MCF 10A (cell line): ENCODE results near the gene DENND2C. TPM values are rescaled to one million over a fixed set of nuclear protein-coding genes. Genes with fewer than 3 reads are reported as not detected.
A peak's percentile ranks its signal among the peaks of the same experiment; 100 is the strongest.

ENCODE experiments used
- BruUV-seq: library from RNA; stranded (reverse); fragments of 400-500 nt; replicated peaks from 2 replicates; lab custom pipeline; 2021; lab: Mats Ljungman, UMichigan
- CTCF ChIA-PET: fragments of 300-600 bp; sonication (Branson Sonifier 250); formaldehyde crosslinking; extraction: SDS; loops from one replicate; lab custom pipeline; 2021; ENCODE audit warnings: antibody characterized with exemption, inconsistent platforms; lab: Yijun Ruan, JAX
- POLR2A ChIA-PET: fragments of 300-600, 350-650 bp; sonication (Branson Sonifier 250); formaldehyde crosslinking; extraction: SDS; loops from one replicate; lab custom pipeline; 2020; ENCODE audit warnings: antibody characterized with exemption, inconsistent platforms; lab: Yijun Ruan, JAX
- DNase-seq: peaks from one replicate; pipeline ENCODE4 v3.0.0-alpha.2; 2018; ENCODE audit not compliant: unreplicated experiment
- H3K27ac Mint-ChIP-seq: one replicate; pipeline ENCODE4 v1.8.0; 2022; ENCODE audit warnings: mild to moderate bottlenecking, low read depth, mixed read lengths; ENCODE audit not compliant: unreplicated experiment
- H3K27me3 Mint-ChIP-seq: one replicate; pipeline ENCODE4 v1.8.0; 2022; ENCODE audit warnings: mixed read lengths; ENCODE audit not compliant: insufficient read depth, unreplicated experiment
- H3K36me3 Mint-ChIP-seq: one replicate; pipeline ENCODE4 v1.8.0; 2022; ENCODE audit warnings: mild to moderate bottlenecking, moderate library complexity, mixed read lengths; ENCODE audit not compliant: insufficient read depth, unreplicated experiment
- H3K4me1 Mint-ChIP-seq: one replicate; pipeline ENCODE4 v1.8.0; 2022; ENCODE audit warnings: mixed read lengths; ENCODE audit not compliant: insufficient read depth, unreplicated experiment
- H3K4me3 Mint-ChIP-seq: one replicate; pipeline ENCODE4 v1.8.0; 2022; ENCODE audit warnings: mild to moderate bottlenecking, moderate library complexity, mixed read lengths; ENCODE audit not compliant: unreplicated experiment
- H3K9me3 Mint-ChIP-seq: one replicate; pipeline ENCODE4 v1.8.0; 2022; ENCODE audit warnings: mixed read lengths; ENCODE audit not compliant: unreplicated experiment
- intact Hi-C: fragments of 100-400 bp; cut with micrococcal nuclease; formaldehyde crosslinking; loops from 2 replicates; pipeline ENCODE4 v1.14.1; 2022
- total RNA-seq: library from RNA; stranded (reverse); gene quantifications from 2 replicates; pipeline ENCODE4 v1.2.3, GENCODE V29; 2022
- TF ChIP-seq, protein P1 (sequence below): fragments of 200-600 bp; IDR thresholded peaks from one replicate; pipeline ENCODE4 v1.8.0; 2022; ENCODE audit warnings: antibody characterized with exemption, mild to moderate bottlenecking; ENCODE audit not compliant: unreplicated experiment

DENND2C gene
- total RNA-seq, 1 experiment from 2014 or later: 5.8 TPM

DNA sequence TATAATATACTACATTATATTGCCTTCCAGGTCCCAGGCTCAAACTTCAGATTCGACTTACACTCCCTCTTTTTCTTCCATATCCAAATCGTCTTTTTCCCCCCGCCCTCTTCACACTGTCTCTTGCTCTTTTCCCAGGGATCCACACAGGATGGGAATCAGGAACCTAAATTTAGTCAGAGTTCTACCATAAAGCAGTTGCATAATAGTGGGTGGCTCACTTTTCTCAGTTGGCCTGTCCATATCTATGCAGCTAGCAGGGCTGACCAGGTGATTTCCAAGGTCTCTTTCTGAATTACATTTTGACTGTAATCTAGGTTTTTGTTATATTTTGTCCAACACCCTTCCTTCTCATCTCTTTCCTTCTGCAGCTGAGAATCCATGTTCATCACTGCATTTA is 80.7 kb downstream of the DENND2C start:
- no peaks in the 10 kb centered on the region for H3K27me3 Mint-ChIP-seq
- ChIA-PET CTCF (no interaction called here), POLR2A (no interaction called here)
- H3K4me3 Mint-ChIP-seq: no peak overlapping the region
- intact Hi-C loops: no loop called here
- no peaks in the 10 kb centered on the region for H3K4me1 Mint-ChIP-seq
- TF ChIP-seq, protein P1, sequence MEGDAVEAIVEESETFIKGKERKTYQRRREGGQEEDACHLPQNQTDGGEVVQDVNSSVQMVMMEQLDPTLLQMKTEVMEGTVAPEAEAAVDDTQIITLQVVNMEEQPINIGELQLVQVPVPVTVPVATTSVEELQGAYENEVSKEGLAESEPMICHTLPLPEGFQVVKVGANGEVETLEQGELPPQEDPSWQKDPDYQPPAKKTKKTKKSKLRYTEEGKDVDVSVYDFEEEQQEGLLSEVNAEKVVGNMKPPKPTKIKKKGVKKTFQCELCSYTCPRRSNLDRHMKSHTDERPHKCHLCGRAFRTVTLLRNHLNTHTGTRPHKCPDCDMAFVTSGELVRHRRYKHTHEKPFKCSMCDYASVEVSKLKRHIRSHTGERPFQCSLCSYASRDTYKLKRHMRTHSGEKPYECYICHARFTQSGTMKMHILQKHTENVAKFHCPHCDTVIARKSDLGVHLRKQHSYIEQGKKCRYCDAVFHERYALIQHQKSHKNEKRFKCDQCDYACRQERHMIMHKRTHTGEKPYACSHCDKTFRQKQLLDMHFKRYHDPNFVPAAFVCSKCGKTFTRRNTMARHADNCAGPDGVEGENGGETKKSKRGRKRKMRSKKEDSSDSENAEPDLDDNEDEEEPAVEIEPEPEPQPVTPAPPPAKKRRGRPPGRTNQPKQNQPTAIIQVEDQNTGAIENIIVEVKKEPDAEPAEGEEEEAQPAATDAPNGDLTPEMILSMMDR: no peak
- H3K9me3 Mint-ChIP-seq: no peaks in the 10 kb centered on the region
- peaks cover 7% of the 10 kb centered on the region for H3K36me3 Mint-ChIP-seq
- BruUV-seq: no TSS peak
- peak overlapping the region; percentile 56 for H3K27ac Mint-ChIP-seq
- DNase-seq: no peak

DNA sequence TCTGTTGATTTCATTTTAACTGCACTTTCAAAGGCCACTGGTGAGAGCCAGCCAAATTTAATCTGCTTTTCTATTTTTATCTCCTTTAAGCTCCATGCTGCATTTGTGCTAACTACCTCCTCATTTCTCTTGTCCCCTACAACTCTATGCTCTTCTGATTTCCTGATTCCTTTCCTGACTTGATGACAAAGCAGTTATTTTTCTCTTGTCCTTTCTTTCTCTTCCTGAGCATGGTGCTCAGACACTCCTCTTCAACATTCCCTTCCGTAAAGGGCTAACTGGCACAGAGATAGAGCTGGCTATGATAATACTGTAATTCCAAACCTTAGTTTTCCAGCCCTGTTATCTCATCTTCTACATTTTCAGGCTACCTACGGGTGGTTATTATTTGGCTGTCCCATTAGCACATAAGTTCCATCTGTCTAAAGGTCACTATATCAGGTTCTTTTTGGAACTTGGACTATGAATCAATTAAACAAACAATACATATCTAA is 81.6 kb downstream of the DENND2C start:
- TF ChIP-seq, protein P1: no peak
- intact Hi-C loops: no loop called here
- H3K27ac Mint-ChIP-seq: no peak overlapping the region
- no peak overlapping the region for H3K4me3 Mint-ChIP-seq
- no peaks in the 10 kb centered on the region for H3K4me1 Mint-ChIP-seq
- no peaks in the 10 kb centered on the region for H3K36me3 Mint-ChIP-seq
- H3K9me3 Mint-ChIP-seq: no peaks in the 10 kb centered on the region
- no TSS peak for BruUV-seq
- no peaks in the 10 kb centered on the region for H3K27me3 Mint-ChIP-seq
- no peak for DNase-seq
- ChIA-PET POLR2A (interaction anchor here (1.0 kb wide), 2 partner anchors 22 to 80 kb away, joined by 3 to 4 read pairs; no protein-coding TSS in a partner anchor), CTCF (no interaction called here)

DNA sequence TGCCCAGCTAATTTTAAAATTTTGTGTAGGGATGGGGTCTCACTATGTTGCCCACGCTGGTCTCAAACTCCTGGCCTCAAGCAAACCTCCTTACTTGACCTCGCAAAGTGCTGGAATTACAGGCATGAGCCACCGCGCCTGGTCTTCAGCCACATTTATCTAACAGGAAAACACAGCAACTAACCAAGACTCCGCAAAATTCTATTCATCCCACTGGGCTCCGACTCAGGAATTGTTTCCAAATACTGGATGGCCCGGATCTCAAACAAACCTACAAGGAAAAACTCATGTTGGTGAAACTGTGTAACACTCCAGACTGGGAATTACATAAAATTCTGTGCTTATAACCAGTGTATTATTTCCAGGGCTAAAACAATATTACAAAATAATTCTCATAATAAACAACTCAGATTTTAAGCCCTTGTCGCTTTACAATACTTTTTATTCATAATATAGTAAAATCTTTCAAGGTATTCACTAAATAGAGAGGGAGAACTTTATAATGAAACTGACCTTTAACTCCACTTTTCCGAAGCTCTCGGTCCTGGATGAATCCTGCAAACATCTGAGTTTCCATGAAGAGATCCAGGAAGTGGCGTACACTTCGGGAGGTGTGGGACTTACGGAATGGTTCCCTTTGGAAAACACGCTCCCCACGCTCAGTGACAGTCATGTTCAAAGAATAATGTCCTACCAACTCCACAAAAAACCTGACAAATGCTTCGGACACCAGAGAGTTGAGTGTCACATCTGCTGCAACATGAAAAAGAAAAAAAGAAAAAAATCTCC is 82.5 kb downstream of the DENND2C start:
- H3K4me1 Mint-ChIP-seq: peaks cover 3% of the 10 kb centered on the region
- no peaks in the 10 kb centered on the region for H3K9me3 Mint-ChIP-seq
- H3K36me3 Mint-ChIP-seq: no peaks in the 10 kb centered on the region
- no peak overlapping the region for H3K27ac Mint-ChIP-seq
- TF ChIP-seq, protein P1: no peak
- no peaks in the 10 kb centered on the region for H3K27me3 Mint-ChIP-seq
- DNase-seq: no peak
- no TSS peak for BruUV-seq
- intact Hi-C loops: no loop called here
- ChIA-PET POLR2A (interaction anchor here (0.5 to 1.0 kb wide), 3 partner anchors 23 to 155 kb away, joined by 3 to 4 read pairs (median 3); no protein-coding TSS in a partner anchor), CTCF (interaction anchor here (1.1 kb wide), 1 partner anchor 13 kb away, joined by 3 read pairs; no protein-coding TSS in a partner anchor)
- no peak overlapping the region for H3K4me3 Mint-ChIP-seq

- Mint-ChIP-seq H3K36me3 (no peaks in the 10 kb centered on the region), H3K27me3 (no peaks in the 10 kb centered on the region), H3K4me3 (no peak overlapping the region), H3K9me3 (no peaks in the 10 kb centered on the region), H3K4me1 (peaks cover 6% of the 10 kb centered on the region), H3K27ac (no peak overlapping the region)
- no peak for DNase-seq
- ChIA-PET POLR2A (interaction anchor here (0.7 kb wide), 1 partner anchor 248 kb away, joined by 4 read pairs; no protein-coding TSS in a partner anchor), CTCF (interaction anchor here (1.1 kb wide), 1 partner anchor 14 kb away, joined by 3 read pairs; no protein-coding TSS in a partner anchor)
- BruUV-seq: no TSS peak
- intact Hi-C loops: no loop called here
- TF ChIP-seq, protein P1: no peak
These were observed 83.3 kb downstream of the DENND2C start for GRCh38 chr1:114586513-114587047.
